GM18498 (cell line): Measurements from ENCODE around the gene SNORC.

Source experiments
- ATAC-seq: cut with Tn5 transposase; IDR thresholded peaks from one replicate; pipeline ENCODE4 v1.9.1; 2021; ENCODE audit warnings: mild to moderate bottlenecking, moderate library complexity; ENCODE audit not compliant: unreplicated experiment

SNORC gene

GRCh38 chr2:232866104-232866503 lies 4.0 kb upstream of the SNORC start:
- ATAC-seq: no peak

GRCh38 chr2:232869138-232870017 lies 686 bp upstream of the SNORC start:
- no peak for ATAC-seq

GRCh38 chr2:232870766-232871371 lies 805 bp downstream of the SNORC start:
- ATAC-seq: no peak

DNA sequence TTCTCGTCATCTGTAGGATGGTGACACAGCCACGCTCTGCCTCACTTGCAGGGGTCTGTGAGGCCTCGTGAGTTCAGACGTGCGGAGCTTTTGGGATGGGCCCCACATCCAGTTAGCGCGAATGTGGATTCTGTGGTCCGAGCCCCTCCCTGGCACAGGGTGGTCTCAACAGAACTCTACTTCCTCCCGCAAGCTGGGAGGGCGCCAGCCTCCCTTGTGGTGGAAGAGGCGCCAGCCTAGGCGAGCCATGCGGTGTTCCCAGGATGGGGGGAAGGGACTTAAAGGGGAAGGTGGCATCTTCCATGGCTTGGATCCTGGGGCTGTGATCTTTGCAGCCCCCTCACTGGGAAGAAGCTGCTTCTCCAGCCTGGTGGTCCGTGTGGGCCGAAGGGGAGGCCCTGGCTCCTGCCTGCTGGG lies 1.4 kb downstream of the SNORC start:
- no peak for ATAC-seq

DNA sequence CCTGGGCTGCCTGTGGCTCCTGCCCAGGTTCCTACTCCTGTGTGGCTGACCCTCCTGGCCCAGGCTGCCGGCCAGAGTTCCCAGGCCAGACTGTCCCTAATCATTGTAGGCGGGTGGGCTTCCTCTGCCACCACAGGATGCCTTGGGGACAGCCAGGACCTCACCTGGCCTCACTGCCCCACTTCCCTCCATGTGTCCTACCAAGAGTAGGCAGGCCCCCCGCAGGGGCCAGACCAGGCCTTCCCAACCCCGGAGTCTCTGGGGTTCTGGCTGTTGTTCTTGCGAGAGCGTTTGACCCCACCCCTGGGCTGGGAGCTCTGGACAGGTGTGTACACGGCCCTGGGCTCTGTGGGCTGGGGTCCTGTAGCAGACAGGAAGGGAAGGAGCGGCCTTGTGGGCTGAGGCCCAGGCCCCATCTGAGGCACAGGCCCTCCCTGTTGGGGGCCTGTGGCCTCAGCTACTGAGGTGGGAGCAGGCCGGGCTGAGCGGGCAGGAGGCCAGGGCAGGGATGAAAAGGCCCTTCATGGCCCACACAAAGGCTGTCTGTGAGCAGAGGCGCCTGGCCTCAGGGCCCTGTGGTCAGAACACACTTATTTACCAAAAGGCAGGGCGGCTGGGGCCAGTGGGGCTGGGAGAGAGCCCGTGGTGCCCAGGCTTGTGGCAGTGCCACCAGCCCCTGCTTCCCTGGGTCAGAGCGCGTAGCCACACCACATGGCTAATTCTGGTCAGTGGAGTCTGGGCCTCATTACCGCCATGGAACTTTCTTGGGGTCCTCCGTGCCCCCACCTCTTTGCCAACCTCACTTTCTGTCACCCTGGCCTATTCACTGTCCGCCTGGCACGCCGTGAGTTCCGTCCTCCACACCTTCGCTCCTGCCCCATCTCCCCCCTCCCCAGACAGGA lies 2.0 kb downstream of the SNORC start:
- ATAC-seq: no peak

- no peak for ATAC-seq
Observed at GRCh38 chr2:232872826-232873225, 2.8 kb downstream of the SNORC start.

GRCh38 chr2:232873292-232873908 lies 3.3 kb downstream of the SNORC start:
- no peak for ATAC-seq

DNA sequence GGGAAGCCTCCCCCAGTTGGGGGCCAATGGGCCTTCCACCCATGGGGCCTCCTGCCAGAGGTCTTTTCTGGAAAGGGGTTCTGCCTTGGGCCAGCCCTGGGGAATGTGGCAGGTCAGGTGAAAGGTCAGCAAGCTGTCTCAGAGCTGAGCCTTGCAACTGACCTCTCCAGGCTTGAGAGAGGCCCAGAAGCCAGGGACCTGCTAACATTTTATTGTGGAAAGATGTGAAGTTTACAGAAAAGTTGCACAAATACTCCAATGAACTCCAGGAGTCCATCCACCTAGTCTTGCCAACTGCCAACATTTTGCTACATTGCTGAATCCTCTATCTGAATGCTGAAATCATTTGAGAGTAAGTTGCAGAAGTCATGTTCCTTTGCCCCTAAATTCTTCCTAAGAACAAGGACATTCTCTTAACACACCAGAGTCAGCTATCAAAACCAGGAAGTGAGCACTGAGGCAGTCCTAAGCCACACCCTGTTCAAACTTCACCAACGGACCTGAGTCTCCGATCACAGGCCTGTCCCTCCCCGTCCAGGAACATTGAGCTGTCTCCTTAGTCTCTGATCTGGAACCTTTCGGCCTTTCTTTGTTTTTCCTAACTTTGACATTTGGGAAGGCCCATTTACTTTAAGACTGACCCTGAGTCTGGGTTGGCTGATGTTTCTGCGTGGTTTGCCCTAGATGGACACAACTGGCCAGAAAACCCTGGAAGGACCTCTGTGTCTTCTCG lies 4.0 kb downstream of the SNORC start:
- ATAC-seq: no peak

- ATAC-seq: no peak
Observed at GRCh38 chr2:232874677-232875223, 4.7 kb downstream of the SNORC start.

DNA sequence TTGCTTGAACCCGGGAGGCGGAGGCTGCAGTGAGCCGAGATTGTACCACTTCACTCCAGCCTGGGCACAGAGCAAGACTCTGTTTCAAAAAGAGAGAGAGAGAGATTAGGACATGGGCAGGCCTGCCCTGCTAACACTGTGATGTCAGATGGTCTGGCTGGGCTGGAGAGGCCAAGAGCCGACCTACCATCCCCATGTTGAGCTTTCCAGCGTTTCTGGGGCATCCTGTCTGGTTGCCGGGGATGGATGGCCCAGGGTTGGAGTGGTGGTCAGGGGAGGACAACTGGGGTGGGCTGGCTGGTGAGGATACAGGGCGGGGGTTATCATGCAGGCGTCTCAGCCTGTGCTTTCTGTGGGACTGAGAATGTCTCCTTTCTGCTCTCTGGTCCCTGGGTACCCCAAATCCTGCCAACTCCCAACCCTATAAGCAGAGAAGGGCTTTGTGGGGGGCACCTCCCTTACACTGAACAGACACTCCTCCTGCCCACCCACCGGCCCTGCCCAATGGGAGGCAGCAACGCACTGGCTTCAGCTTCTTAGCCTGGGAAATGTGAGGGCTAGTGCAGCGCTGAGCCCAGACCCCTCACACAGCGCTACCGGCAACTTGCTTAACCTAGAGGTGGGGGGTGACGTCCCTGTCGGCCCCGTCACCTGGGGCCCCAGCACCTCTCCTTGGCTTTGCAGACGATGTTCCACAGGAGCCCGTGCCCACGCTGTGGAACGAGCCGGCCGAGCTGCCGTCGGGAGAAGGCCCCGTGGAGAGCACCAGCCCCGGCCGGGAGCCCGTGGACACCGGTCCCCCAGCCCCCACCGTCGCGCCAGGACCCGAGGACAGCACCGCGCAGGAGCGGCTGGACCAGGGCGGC lies 5.4 kb downstream of the SNORC start:
- no peak for ATAC-seq

- ATAC-seq: no peak
Observed at GRCh38 chr2:232876161-232876977, 6.3 kb downstream of the SNORC start.

DNA sequence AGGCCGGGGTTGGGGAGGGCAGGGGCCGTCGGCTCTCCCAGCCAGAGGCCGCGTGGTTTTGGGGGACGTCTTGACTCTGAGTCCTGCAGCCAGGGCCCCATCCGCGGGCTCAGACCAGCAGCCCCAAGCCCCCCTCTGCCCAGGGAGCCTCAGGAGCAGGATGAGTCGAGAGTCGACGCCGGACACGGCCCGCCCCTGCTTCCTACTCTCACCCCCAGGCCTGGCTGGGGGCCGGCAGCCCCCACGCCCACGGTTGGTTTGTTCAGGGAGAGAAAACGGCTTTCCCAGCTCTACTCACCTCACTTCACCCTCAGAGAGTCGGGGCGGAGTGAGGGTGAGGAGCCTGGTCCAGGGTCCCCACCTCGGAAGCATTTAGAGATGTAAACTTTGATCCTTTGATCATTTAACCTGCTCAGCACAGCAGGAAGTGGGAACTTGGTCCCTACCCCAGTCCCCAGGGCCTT lies 6.9 kb downstream of the SNORC start:
- ATAC-seq: no peak

GRCh38 chr2:232877940-232878511 lies 8.0 kb downstream of the SNORC start:
- no peak for ATAC-seq

DNA sequence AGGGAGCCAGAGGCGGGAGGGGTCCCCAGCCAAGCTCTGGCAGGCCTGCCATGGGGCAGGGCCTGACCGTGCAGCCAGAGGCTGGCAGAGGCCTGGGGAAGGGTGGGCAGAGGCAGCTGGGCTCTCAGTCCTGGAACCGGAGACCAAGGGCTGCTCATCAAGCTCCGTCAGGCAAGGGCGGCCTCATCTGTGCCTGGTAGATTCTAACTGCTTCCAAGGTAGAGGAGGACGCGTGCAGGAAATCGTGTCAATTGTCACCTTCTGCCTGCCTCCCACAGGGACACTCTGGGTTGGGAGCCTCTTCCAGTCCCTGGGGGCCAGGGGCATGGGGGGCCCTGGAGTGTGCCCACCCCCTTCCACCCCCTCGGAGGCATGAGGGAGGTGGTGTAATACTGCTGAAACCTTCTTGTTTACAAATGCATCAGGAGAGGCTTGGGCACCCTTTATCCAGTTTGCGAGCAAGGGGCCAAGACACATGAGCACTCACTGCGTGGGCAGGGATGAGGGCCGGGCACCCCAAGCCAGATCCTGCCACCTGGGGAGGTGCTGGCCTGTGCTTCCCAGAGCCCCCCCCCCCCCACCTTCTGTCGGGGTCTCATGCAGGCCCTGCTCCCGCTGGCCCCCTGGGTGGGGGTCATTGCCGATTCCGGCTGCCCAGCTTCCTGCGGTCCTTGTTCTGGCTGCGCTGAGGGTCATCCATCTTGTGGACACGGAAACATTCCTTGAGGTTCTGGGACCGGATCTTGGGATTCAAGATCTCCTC lies 9.0 kb downstream of the SNORC start:
- no peak for ATAC-seq

GRCh38 chr2:232879618-232880494 lies 9.8 kb downstream of the SNORC start:
- no peak for ATAC-seq

DNA sequence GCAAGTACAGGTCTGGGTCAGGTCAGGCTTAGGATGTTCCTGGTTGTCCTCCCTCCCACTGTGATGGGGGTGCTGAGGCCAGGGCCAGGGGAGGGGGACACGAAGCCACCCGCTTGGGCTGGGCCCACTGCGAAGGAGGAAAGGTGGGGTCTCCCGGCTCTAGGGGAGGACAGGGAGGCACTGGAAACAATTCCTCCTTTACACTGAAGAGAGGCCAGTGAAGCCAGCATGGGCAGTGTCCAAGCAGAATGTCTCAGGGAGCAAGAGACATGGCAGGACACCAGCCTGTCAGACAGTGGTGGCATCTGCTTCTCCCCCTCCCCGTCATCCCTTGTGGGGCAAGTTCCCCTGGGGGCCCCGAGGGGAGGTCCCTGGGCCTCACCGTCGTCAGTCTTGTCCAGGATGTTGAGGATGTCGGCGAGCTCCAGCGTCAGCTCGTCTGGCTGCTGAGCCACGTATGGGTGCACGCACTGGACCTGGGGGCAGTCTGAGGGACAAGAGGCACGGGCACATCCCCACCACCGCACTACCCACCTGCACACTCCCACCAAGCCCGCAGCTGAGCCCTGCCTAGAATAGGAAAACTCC lies 10.8 kb downstream of the SNORC start:
- ATAC-seq: no peak
